ENCODE data around the gene H2AZ2.
"Not testable (repeated sequence)": the region's sequence is repeated elsewhere in the genome, so short reads cannot be mapped to it uniquely, and the experiment has no call there.

H2AZ2 gene

DNA sequence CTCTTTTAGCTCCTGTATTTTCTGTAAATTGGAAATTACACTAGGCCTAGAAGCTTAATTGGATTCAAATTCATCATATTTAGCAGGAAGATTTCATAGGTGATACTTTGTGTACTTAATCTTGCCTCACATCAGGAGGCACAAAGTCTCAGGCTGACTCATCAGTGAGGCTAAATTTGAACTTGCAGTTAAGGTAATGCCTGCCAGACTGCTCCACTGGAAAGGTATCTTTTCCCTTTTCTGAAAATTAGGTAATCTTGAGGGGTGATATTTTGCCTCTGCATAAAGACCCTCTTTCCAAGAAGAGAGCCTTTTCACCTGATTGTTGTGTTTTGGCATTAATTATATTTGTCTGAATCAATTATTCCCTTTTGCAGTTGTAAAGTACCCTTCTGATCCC, 36.8 kb downstream of the H2AZ2 start:
- no peak for DNase-seq

DNA sequence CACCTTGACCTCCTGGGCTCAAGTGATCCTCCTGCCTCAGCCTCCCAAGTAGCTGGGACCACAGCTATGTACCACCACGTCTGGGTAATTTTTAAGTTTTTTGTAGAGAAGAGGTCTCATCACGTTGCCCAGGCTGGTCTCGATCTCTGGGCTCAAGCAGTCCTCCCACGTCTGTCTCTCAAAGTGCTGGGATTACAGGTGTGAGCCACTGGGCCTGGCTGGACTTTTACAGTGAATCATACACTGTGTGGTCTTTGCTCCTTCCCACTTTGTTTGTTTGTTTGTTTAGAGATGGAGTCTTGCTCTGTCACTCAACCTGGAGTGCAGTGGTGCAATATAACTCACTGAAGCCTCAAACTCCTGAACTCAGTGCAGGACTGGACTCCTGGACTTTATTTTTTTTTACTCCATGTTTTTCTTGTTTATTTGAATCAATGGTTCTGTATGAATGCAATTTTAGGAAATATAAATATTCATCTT, 38.9 kb downstream of the H2AZ2 start:
- no peak for DNase-seq

DNA sequence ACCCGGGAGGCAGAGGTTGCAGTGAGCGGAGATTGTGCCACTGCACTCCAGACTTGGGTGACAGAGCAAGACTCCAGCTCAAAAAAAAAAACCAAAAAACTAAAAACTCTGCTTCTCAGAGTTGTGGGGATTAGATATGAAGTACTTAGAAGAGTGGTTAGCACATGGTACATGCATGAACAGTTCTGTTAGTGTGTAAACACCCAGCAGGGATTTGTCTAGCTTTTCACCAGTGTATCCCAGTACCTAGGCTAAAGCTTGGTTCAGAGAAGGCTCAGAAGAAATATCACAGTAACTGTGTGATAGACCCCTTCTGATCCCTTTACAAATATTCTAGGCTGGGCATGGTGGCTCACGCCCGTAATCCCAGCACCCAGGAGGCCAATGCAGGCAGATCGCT, 41.9 kb downstream of the H2AZ2 start:
- DNase-seq = no peak

DNA sequence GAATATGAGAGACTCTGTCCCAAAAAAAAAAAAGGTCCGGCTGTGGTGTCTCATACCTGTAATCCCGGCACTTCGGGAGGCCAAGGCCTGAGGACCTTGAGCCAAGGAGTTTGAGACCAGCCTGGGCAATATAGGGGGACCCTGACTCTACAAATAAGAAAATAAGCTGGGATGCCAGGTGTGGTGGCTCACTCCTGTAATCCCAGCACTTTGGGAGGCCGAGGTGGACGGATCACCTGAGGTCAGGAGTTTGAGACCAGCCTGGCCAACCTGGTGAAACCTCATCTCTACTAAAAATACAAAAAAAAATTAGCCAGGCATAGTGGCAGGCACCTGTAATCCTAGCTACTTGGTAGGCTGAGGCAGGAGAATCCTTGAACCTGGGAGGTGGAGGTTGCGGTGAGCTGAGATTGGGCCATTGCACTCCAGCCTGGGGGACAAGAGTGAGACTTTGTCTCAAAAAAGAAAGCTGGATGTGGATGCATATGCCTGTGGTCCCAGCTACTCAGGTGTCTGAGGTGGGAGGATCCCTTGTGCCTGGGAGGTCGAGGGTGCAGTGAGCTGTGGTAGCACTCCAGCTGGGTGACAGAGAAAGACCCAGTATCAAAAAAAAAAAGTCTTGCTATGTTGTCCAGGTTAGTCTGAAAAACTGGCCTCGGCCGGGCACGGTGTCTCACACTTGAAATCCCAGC, 43.9 kb downstream of the H2AZ2 start:
- not testable (repeated sequence) for DNase-seq

DNA sequence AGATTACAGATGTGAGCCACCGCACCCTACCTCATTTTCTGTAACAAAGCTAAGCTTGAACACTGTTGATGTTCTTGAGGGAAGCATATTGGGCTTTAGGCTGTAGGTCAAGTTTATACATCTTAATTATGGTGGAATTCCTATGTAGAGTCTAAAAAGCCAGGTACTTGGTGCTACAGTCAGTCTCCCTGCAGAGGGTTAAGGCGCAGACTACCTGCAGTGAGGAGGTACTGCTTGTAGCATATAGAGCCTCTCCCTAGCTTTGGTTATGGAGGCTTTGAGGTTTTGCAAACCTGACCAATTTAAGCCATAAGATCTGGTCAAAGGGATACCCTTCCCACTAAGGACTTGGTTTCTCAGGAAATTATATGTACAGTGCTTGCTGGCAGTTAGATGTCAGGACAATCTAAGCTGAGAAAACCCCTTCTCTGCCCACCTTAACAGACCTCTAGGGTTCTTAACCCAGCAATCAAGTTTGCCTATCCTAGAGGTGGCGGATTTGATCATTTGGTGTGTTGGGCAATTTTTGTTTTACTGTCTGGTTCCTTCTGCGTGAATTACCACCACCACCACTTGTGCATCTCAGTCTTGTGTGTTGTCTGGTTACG, 45.4 kb downstream of the H2AZ2 start:
- no peak for DNase-seq

DNA sequence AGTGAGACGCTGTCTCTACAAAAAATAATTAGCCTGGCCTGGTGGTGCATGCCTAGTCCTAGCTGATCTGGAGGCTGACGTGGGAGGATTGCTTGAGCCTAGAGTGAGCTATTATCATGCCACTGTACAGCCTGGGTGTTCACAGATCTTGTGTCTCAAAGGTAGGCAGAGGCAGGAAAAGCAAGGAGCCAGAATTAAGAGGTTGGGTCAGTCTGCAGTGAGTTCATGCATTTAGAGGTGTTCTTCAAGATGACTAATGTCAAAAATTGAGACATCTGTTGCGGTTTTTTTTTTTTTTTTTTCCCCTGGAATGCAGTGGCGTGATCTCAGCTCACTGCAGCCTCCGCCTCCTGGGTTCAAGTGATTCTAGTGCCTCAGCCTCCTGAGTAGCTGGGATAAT, 46.0 kb downstream of the H2AZ2 start:
- no peak for DNase-seq

DNA sequence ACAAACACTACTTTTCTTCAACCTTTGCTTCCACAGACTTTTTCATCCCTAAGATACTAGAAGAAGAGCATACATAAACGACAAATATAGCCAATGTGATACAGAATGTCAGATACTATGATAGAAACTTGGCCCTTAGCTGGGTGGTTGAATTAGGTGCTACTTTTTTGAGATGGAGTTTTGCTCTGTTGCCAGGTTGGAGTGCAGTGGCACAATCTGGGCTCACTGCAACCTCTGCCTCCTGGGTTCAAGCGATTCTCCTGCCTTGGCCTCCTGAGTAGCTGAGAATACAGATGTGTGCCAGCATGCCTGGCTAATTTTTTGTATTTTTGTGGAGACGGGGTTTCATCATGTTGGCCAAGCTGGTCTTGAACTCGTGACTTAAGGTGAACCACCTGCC, 47.9 kb downstream of the H2AZ2 start:
- no peak for DNase-seq

DNA sequence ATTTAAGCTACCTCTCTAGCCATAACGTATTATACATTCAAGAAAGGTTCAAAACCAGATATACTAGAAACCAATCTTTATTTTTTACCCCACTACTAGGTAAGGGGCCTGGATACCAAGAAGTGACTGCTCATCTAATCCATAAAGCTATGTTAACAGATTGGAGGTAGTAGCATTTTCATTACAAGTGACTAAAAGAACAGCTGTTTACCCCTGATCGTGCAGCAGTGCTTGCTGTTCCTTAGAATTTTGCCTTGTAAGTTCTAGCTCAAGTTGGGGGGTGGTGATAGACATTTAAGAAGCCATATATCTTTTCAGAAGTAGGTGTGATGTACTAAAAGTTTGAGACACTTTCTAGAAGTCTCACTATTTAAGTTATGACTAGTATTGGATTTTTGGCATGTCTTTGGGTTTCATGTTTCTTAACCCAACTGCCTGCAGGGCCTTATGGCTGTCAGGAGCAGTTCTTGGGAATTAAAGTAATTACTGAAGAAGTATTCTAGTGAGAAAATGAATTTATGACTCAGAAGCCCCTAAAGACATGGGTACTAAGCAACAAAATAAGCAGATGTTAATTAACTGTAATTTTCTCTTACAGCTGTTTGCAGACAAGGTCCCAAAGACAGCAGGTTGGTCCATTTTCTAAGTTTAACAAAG, 49.1 kb downstream of the H2AZ2 start:
- DNase-seq = peak; percentile 46

DNA sequence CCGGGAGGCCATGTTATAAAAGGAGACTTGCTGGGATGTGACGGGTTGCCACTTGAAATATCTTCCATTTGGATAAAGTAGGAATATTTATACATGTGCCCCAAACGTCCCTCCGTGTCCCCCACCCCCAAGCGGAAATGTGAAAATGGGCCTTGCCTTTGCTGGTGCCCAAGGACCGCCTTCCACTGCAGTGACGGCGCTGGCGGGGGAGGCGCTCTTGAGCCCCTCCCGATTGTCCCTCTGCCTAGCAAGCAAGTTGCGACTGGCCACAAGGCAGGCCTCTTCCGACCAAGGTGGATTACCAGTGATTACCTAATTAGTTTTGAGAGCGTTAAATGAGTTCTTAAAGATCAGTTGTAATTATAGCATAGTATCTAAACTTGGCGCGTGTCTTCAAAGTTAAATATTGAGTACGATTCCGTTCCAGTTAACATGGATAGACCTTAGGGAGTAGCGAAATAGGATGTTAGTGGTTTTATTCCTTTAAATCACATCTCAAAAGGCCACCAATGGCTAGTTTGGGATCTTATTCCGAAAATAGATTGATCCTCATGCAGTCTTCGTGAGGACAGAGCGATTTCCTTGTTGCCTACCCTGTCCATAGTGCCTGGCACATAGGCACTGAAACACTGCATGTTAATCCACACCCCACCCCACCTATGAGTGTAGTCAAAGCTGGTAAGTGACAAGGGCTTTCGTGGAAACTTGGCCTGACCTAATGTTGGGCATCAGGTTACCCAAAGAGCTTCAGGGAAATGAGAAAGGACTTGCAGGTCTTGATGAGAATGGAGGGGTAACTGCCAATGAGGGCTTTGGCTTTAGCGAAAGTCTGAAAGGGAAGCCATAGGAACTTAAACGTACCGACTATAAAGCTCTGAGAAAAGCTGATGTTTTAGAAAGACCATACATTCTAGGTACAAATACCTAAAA, 50.3 kb downstream of the H2AZ2 start:
- peak; percentile 84 for DNase-seq

DNA sequence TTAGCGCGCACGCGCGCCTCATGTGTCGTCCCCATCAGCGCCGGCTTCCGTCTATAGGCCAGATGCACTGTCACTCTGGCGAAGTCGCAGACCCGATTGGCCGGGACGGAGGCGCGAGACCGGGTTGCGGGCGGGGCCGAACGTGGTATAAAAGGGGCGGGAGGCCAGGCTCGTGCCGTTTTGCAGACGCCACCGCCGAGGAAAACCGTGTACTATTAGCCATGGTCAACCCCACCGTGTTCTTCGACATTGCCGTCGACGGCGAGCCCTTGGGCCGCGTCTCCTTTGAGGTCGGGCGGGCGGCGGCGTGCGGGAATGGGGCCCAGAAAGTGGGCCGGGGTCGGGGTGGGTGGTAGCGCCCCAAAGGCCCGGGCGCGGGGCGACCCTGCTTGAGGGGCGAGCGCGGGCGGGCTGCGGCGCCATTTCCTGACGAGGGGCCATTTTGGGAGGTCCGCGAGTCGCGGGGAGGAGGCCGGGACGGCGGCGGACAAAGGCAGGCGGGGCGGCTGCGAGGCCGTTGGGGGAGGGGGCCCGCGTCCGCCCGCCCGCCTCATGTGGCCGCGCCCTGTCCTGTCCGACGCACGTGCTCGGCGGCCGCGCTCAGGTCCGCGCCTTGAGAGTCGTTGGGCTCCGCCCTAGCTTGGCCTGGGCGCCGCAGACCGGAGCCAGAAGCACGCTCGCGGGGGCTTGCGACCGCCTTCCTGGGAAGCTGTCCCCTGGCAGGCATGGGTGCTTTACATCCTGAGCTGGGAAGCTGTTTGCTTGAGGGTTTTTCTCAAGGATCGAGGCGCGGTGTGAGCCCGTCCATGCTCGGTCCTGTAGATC, 51.2 kb downstream of the H2AZ2 start, which contains the start of gene PPIA:
PPIA (plus strand) TSS at position 178 of the 825 bp plus-strand sequence; CDS start at position 222, 44 bp downstream.
- DNase-seq = peak; percentile 99

DNA sequence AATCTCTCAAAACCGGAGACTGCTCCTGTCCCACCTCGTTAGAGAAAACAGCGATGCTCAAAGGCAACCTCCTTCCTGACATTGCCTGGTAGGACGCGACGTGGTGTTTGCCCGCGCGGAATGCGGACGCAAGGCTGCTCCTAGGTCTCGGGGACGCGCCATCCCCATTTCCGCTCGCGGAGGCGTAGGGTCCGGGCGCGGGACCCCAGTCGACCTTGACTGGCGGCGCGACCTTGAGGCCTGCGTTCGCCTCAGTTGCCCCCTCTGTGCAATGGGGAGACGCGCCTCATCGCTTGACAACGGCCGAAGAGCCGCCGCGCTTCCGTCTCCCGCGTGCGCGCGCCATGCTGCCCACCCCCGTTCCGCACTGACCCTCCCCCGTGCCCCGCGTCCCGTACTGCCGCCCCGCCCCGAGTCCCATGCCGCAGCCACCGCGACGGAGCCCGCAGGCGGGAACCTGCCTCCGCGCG, 51.8 kb downstream of the H2AZ2 start:
- peak; percentile 30 for DNase-seq

DNA sequence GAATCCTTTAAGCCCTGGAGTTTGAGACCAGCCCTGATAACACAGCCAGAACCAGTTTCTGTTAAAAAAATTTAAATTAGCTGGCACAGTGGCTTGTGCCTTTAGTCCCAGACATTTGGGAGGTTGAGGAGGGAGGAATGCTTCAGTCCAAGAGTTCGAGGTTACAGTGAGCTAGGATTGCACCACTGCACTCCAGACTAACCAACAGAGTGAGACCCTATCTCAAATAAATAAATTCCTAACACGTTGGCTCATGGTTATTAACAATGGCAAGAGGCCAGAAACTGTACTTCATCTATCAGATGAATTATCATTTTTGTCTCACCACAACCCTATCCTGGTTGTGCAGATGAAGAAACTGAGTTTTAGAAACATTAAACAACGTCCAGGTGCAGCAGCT, 53.6 kb downstream of the H2AZ2 start:
- no peak for DNase-seq

DNA sequence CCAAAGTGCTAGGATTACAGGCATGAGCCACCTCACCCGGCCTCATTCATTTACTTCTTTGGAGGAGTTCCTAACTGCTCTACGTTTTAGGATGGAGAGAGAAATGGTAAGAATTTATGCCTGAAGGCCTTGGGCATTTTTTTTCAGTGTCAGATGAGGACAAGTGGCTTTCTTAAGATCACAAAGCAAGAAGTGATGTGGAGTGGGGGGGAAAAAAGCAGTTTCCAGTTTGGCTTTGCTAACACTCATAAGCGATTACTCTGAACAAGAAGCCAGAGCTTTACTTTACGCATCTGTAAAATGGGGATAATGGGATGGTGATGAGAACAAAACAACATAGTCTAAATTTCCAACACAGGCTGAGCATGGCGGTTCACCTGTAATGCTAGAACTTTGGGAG, 54.0 kb downstream of the H2AZ2 start:
- no peak for DNase-seq

DNA sequence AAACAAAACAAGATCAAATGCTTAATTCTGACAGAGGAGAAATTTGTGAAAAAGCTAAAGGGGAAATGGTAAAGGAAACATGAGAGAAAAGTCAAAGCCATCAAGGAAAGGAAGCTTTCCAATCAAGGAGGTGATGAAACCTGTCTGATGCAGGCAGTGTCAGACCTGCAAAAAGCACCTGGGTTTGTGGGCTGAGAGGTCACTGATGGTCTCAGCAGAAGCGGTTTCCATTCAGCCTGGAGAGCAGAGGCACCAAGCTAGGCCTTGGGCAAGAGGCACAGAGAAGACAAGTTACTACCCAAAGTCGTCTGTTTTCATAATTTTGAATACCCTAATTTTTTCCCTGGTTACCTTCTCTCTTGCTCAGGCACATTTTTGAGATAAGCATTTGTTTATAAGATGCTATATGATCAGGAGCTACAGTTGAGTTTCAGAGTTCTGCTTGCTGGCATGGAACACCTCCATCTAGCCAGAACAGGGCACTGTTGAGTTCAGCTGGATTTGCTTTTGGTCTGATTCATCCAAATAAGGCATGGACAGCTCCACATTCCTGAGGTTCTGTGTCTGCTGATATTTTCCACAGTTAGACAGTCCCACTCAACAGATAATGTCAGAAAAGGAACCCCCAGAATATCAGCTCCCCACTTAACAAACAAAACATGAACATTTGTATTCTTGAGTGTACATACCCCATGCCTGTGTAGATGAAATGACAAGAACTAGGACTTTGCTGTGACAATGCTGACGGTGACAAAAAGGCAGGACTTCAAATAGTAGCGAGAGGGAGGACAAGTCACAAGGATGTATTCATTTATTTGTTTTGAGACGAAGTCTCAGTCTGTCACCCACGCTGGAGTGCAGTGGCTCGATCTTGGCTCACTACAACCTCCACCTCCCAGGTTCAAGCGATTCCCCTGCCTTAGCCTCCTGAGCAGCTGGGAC, 56.3 kb downstream of the H2AZ2 start:
- no peak for DNase-seq

DNA sequence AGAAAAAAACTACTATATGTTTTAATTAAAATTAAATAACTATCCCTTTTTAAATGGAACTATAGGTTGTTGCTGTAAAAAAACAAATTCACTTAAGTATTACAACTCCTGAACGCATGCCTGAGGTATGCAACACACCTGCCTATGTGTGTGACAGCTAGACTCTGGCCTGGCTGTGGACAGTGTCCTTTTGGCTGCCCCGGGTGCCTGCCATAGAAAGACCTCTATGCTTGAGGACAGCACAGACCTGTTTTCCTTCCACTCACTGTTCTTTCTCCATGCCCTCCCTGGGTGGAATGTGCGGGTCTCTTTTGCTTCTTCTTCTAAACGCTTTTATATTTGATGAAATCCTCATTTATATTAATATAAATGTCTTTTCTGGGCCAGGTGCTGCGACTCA, 57.9 kb downstream of the H2AZ2 start:
- DNase-seq = no peak

DNA sequence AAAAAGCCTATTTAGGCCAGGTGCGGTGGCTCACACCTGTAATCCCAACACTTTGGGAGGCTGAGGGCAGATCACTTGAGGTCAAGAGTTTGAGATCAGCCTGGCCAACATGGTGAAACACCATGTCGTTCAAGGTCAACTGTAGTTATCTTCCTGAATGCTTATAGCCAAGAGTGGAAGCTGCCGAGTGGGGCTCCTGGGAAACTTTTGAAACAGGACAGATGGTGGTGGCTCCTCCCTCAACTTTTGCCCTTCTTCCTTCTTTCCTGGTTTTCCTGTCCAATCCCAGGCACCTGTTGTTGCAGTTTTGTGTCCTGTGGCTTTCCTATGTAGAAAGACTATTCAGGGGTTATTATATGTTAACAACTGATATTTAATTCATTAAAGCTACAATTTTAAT, 60.1 kb downstream of the H2AZ2 start:
- no peak for DNase-seq

DNA sequence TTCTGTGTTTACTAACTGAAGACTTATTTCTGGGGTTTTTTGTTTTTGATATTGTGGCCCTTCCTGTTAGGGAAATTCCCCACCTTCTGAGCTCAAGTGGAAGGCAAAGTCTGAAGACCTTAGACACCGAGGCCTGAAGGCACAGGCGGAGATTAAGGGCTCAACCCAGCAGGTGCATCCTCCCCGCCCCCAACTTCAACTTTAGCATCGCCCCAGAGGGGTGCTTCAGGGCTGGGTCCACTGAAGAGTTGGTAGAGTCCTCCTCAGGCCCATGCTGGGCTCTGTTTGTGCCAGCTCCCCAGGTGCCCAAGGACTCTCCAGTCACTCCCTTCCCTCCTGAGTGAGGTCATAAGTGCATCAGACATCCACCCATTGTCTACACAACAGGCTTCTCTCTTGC, 60.8 kb downstream of the H2AZ2 start:
- DNase-seq = no peak

DNA sequence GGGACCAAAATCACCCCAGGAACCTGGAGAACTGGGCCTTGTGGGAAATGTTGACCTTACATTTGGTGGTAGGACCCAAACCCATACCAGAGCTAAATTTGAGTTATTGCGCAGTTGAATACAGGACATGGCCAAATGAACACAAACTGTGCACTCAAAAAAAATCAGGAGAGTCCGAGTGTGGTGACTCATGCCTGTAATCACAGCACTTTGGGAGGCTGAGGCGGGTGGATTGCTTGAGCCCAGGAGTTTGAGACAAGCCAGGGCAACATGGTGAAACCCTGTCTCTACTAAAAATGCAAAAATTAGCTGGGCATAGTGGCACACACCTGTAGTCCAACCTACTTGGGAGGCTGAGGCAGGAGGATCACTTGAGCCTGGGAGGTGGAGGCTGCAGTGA, 62.7 kb downstream of the H2AZ2 start:
- not testable (repeated sequence) for DNase-seq

DNA sequence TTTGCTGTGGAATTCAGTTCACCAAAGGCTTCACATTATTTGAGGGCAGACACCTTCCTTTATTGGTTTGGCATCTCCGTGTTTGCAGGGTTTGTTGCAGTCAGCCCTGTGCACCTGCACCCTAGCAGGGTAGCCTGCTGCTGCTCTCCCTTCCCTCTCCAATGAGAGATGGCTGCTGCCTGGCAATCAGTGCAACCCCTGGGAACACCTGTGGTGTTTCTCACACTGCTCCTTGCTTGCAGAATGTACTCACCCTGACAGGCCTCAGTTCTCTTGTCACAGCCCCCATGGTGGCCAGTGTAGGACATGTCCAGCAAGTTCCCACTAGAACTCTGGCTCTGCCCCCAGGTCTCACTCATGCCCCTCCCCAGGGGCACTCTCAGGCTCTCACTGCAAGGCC, 63.5 kb downstream of the H2AZ2 start:
- no peak for DNase-seq

DNA sequence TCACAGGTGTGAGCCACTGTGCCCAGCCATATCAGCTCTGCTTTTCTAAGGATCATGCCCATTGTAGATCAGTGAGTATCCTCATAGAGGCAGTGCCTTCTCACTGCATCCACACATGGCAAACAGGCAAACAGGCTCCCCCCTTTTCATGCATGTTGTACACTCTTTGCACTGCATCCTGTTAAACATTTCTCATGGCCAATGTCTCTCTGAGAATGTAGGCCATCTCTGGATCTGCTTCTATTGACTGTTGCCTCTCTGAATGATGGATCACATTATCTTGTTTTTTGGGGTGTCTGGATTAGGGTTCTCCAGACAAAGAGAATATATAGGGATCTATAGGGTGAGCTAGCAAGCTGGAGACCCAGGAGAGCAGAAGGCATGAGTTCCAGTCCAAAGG, 64.5 kb downstream of the H2AZ2 start:
- DNase-seq = no peak

DNA sequence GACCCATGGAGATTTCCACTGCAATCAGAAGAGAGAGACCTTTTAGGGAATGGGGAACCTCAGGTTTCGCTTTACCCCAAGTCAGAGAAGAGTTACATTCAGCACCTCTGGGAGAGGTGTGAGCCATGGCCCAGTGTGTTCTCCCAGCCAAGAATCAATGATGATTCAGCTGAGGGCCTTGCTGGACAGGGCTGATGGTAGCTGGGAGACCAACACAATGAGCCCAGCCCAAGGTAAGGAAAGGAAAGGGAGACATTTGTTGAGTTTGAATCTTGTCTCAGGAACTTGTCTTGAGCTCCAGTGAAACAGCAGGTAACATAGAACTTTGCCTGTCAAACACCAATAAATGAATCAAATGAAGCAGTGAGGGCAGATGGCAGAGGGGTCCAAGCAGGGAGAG, 65.4 kb downstream of the H2AZ2 start:
- DNase-seq = no peak

Measured in CD4-positive, alpha-beta T cell treated with Interleukin-4 for 4 hours (primary cell).